GM12865 (cell line): Measurements from ENCODE around the gene PTPRA.
"Not testable (repeated sequence)": the region's sequence is repeated elsewhere in the genome, so short reads cannot be mapped to it uniquely, and the experiment has no call there.

Experiments used
- DNase-seq: peaks from one replicate; pipeline ENCODE4 v3.0.0; 2010; ENCODE audit warnings: low read depth
- H3K4me3 ChIP-seq: 2 replicates; pipeline ENCODE4 v1.5.1; 2011; ENCODE audit warnings: mild to moderate bottlenecking, low read depth, low read length, control low read depth
- TF ChIP-seq, protein P1 (sequence below): IDR thresholded peaks from 2 replicates; pipeline ENCODE4 v1.5.1; 2011; ENCODE audit warnings: low read length, control low read depth, low read depth, inconsistent platforms; ENCODE audit not compliant: insufficient read depth; ENCODE audit errors: missing control alignments

PTPRA gene

DNA sequence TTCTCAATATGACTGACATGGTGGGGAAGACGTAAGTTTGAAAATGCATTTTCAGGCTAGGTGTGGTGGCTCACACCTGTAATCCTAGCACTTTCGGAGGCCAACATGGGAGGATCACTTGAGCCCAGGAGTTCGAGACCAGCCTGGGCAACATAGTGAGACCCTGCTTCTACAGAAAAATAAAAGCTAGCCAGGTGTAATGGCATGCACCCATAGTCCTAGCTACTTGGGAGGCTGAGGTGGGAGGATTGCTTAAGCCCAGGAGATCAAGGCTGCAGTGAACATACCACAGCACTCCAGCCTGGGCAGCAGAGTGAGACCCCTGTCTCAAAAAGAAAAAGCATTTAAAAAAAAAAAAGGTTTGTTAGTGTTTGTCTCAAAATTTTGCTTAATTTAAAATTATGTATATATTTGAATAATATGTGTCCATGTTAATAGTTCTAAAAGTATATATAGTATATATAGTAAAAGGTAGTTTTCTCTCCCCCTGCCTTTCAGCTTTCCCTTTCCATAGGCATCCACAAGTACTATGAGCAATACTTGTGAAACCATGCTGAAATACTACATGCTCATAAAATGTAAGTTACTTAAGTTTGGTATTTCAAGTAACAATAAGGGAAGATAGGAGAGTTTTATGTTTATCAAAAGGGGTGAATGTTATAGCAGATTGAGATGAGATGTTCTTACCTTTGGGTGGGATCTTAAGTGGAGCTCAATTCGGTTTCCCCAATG is 15.1 kb downstream of the PTPRA start:
- TF ChIP-seq, protein P1, sequence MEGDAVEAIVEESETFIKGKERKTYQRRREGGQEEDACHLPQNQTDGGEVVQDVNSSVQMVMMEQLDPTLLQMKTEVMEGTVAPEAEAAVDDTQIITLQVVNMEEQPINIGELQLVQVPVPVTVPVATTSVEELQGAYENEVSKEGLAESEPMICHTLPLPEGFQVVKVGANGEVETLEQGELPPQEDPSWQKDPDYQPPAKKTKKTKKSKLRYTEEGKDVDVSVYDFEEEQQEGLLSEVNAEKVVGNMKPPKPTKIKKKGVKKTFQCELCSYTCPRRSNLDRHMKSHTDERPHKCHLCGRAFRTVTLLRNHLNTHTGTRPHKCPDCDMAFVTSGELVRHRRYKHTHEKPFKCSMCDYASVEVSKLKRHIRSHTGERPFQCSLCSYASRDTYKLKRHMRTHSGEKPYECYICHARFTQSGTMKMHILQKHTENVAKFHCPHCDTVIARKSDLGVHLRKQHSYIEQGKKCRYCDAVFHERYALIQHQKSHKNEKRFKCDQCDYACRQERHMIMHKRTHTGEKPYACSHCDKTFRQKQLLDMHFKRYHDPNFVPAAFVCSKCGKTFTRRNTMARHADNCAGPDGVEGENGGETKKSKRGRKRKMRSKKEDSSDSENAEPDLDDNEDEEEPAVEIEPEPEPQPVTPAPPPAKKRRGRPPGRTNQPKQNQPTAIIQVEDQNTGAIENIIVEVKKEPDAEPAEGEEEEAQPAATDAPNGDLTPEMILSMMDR, result no peak
- H3K4me3 ChIP-seq, result no peak overlapping the region
- no peak for DNase-seq

DNA sequence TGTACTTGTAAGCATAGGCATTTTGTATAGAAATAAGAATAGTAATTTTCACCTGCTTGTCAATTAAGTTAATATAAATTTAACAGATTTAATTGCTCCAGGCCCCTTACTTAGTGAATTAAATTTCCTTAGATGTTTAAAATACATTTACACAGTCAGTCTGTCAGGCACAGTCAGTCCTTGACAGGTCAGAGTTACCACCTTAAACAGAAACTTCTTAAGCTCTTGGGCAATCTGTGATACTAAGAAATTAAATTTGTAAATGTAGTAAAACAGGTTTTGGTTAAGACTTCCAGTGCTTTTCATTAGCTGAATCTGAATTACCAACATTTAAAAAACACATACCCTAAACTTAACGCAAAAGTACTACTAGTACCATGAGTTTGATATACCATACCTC is 15.9 kb downstream of the PTPRA start:
- no peak for DNase-seq
- TF ChIP-seq, protein P1, result no peak

DNA sequence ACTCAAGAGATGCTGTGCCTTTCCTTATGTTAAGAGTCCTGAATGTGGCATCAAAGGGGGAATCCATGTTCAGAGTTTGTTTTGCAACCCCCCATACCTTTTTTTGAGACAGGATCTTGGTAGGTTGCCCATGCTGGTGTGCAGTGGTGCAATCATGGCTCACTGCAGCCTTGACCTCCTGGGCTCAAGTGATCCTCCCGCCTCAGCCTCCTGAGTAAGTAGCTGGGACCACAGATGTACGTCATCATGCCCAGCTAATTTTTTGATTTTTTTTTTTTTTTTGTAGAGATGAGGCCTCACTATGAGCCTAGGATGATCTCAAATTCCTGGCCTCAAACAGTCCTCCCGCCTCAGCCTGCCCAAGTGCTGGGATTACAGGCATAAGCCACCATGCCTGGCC is 16.5 kb downstream of the PTPRA start:
- TF ChIP-seq, protein P1, result no peak
- H3K4me3 ChIP-seq, result no peak overlapping the region
- DNase-seq, result no peak

More for the DNA sequence above, 15.9 kb downstream of the PTPRA start:
- no peak overlapping the region for H3K4me3 ChIP-seq

DNA sequence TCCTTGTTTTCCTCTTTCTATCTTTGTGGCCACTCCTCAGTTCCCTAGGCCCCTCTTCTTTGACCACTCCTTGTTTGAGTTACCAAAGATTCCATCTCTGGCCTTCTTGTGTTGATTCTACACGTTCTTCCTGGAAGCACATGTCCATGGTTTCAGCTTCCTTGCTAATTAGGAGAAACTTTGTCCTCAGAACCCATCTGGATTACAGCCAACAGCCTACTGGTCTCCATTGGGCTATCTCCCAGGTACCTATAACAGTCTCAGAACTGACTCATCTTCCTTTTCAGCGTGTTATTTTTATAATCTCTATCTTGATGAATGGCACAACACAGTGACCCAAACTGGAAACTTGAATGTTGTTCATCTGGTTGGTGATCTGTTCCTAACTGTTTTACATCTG is 17.5 kb downstream of the PTPRA start:
- H3K4me3 ChIP-seq, result no peak overlapping the region
- no peak for DNase-seq
- TF ChIP-seq, protein P1, result no peak

DNA sequence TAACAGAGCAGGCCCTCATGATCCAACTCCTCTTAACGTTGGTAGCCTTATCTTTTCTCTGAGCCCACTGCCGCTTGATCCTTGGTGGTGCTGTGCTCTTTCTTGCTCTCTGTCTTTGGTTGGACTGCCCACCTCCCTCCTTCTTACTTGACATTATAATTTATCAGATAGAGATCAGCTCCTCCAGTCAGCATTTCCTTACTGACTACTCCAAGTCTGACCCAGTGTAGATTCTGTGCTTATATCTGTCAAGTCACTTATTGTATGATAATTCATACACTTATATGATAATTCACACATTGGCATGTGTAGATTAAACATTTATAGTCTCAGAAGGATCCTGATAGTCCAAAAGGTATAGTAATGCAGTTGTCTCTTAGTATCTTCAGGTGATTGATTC is 18.1 kb downstream of the PTPRA start:
- DNase-seq, result no peak
- TF ChIP-seq, protein P1, result no peak
- H3K4me3 ChIP-seq, result no peak overlapping the region

DNA sequence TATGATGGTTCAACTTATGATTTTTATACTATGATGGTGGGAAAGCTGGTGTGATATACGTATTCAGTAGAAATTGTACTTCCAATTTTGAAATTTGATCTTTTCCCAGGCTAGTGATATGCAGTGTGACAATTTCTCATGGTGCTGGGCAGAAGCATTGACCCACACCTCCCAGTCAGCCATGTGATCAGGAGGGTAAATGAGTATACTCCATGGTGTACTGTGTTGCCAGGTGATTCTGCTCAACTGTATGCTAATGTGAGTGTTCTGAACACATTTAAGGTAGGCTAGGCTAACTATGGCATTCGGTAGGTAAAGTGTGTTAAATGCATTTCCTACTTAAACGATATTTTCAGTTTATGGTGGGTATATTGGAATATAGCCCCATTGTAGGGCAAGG is 19.1 kb downstream of the PTPRA start:
- no peak overlapping the region for H3K4me3 ChIP-seq
- TF ChIP-seq, protein P1, result no peak
- DNase-seq, result no peak

DNA sequence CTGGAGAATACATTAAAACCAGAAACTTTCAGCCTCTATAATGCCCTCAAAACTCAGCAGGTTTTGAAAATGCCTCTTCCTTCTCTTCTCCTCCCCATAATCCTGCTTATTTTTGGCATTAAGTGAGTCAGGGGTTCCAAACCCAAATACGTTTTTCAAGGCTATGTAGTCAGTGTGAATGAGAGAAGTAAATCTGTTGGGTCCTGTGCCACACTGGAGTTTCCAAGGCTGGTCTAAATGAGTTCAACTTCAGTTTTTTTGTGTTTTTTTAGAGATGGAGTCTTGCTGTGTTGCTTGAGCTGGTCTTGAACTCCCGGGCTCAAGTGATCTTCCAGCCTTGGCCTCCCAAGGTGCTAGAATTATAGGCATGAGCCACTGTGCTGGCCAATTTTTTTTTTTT is 20.9 kb downstream of the PTPRA start:
- TF ChIP-seq, protein P1, result no peak
- H3K4me3 ChIP-seq, result no peak overlapping the region
- no peak for DNase-seq

DNA sequence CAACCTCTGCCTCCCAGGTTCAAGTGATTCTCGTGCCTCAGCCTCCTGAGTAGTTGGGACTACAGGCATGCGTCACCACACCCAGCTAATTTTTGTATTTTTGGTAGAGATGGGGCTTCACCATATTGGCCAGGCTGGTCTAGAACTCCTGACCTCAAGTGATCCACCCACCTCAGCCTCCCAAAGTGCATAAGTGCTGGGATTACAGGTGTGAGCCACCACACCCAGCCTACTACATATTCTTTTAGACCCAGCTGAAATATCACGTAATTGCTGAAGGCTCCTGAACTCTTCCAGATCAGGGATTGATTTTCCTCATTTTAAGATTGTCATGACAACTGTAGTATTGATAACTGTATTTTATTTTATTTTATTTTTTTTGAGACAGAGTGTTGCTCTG is 21.9 kb downstream of the PTPRA start:
- not testable (repeated sequence) for DNase-seq, H3K4me3 ChIP-seq
